Measurements from ENCODE around the gene DENND2A. TPM values are rescaled to one million over a fixed set of nuclear protein-coding genes. Genes with fewer than 3 reads are reported as not detected.
"Not testable (repeated sequence)": the region's sequence is repeated elsewhere in the genome, so short reads cannot be mapped to it uniquely, and the experiment has no call there.

DENND2A gene
- total RNA-seq, 4 donors from 2014 or later, result 2.0 to 10.9 (median 5.1) TPM

- 73 to 77% methylated on average over 11 of the region's 11 CpGs for whole genome bisulfite sequencing, 2 donors
- Histone ChIP-seq H3K4me1 (peaks cover 0 to 10% of the 10 kb centered on the region in 2 donors), H3K9me3 (no peaks in the 10 kb centered on the region), H3K27ac (no peak overlapping the region), H3K36me3 (no peaks in the 10 kb centered on the region), H3K27me3 (no peaks in the 10 kb centered on the region), H3K4me3 (replicated peaks in 1 of 3) (no peak overlapping the region)
- intact Hi-C loops (cut with DNase I), result no loop called here
- TF ChIP-seq CTCF (IDR thresholded peaks at IDR 0.05), result no peak
- no peak for DNase-seq
Observed at GRCh38 chr7:140624392-140625191, 16.0 kb downstream of the DENND2A start.

DNA sequence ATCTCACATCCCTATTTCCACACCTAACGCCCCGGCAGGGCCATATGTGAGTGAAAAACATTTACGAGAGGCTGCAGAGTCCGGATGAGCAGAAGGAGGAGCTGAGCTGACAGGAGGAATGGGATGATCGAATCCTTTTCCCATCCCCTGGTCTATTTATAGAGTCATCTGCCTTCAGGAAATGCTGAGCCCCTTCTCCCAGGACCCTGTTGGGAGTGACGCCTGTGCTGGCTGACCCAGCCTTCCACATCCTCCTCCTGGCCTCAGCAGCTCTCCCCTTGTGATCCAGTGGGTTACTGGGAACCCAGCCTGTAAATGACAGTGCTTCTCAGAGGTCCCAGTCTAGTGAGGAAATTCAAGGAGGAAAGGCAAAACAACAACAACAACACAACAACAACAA lies 16.6 kb downstream of the DENND2A start:
- no peak for DNase-seq
- Histone ChIP-seq H3K4me3 (replicated peaks in 1 of 3) (no peak overlapping the region), H3K27me3 (no peaks in the 10 kb centered on the region), H3K27ac (no peak overlapping the region), H3K9me3 (no peaks in the 10 kb centered on the region), H3K36me3 (no peaks in the 10 kb centered on the region), H3K4me1 (peaks cover 0 to 10% of the 10 kb centered on the region in 2 donors)
- no peak for TF ChIP-seq POLR2A (IDR thresholded peaks at IDR 0.05)
- no peak for TF ChIP-seq CTCF (IDR thresholded peaks at IDR 0.05)
- 78 to 80% methylated on average over 6 of the region's 6 CpGs for WGBS, 2 donors
- intact Hi-C loops (cut with DNase I), result no loop called here

DNA sequence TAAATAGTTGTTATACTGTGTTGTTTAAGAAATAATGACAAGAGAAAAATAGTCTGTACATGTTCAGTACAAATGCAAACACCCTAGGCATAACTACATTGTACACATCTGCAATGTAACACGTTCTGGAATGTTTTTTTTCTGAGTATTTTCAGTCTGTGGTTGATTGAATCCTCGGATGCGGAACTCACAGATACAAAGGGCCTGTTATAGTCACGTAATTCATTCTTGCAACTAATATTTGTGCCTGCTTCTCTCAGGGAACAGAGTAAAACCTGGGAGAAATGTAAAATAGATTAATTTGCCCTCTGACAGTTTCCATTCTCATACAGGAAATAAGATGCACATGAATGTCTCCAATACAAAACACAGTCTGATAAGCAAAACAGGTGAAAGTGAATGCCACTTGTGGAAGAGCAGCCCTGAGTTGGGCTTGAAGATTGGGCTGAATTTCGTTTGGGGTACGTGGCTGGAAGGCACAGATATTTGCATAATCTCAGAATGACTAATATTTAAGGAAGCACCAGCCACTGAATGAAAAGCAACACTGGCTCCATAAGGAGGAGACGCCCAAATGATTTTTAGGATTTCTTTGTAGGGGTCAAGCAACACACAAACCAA lies 19.1 kb downstream of the DENND2A start:
- Histone ChIP-seq H3K9me3 (no peaks in the 10 kb centered on the region), H3K4me3 (replicated peaks in 1 of 3) (no peak overlapping the region), H3K27me3 (no peaks in the 10 kb centered on the region), H3K36me3 (no peaks in the 10 kb centered on the region), H3K27ac (no peak overlapping the region), H3K4me1 (peaks cover 0 to 5% of the 10 kb centered on the region in 2 donors)
- intact Hi-C loops (cut with DNase I), result no loop called here
- WGBS, 2 donors, result 82 to 85% methylated on average over 7 of the region's 7 CpGs
- TF ChIP-seq CTCF (IDR thresholded peaks at IDR 0.05) (no peak), POLR2A (IDR thresholded peaks at IDR 0.05) (no peak)
- no peak for DNase-seq

- H3K27me3 ChIP-seq; H3K27ac ChIP-seq; H3K4me3 ChIP-seq (replicated peaks in 1 of 3); intact Hi-C loops (cut with DNase I); H3K4me1 ChIP-seq; H3K36me3 ChIP-seq; H3K9me3 ChIP-seq; DNase-seq: not testable (repeated sequence)
- WGBS, 2 donors, result 90% methylated on average over 11 of the region's 11 CpGs
Observed at GRCh38 chr7:140619915-140620510, 20.6 kb downstream of the DENND2A start.

GRCh38 chr7:140619176-140619575 lies 21.4 kb downstream of the DENND2A start:
- TF ChIP-seq POLR2A (IDR thresholded peaks at IDR 0.05) (no peak), CTCF (IDR thresholded peaks at IDR 0.05) (no peak)
- H3K4me1 ChIP-seq, result no peaks in the 10 kb centered on the region
- no peak overlapping the region for H3K27ac ChIP-seq
- no peaks in the 10 kb centered on the region for H3K27me3 ChIP-seq
- WGBS, 2 donors, result 71 to 86% methylated on average over 1 of the region's 1 CpG
- intact Hi-C loops (cut with DNase I), result no loop called here
- no peaks in the 10 kb centered on the region for H3K9me3 ChIP-seq
- no peak overlapping the region for H3K4me3 ChIP-seq (replicated peaks in 1 of 3)
- no peak for DNase-seq
- H3K36me3 ChIP-seq, result no peaks in the 10 kb centered on the region

All from thyroid gland (tissue), 4 donors.